GM23338 (cell line): Measurements from ENCODE around the gene GFAP.

ENCODE experiments used
- CREB1 ChIP-seq: fragments of 250-450 bp; sonication (Bioruptor Pico); IDR thresholded peaks from 2 replicates; pipeline ENCODE4 v1.5.0; 2020; ENCODE audit warnings: low read depth, mild to moderate bottlenecking, moderate library complexity
- CTCF ChIP-seq, 2 experiments: fragments of 200-600 bp in 1 of 2; sonication (generic) in 1 of 2; conservative IDR thresholded peaks; 2 replicates each; pipeline versions ENCODE4 v1.5.1 to v1.6.1; 2016 to 2017; ENCODE audit warnings: antibody characterized with exemption in 2 of 2, low read depth in 2 of 2, mild to moderate bottlenecking in 2 of 2, moderate library complexity in 1 of 2
- EZH2 ChIP-seq: fragments of 200-600 bp; sonication (generic); IDR thresholded peaks from one replicate; pipeline ENCODE4 v1.8.0; 2017; ENCODE audit warnings: antibody characterized with exemption, mild to moderate bottlenecking, low read depth; ENCODE audit not compliant: unreplicated experiment
- EZH2phosphoT487 ChIP-seq: fragments of 200-600 bp; sonication (generic); IDR thresholded peaks from one replicate; pipeline ENCODE4 v1.8.1; 2018; ENCODE audit warnings: antibody characterized with exemption; ENCODE audit not compliant: unreplicated experiment
- JUNB ChIP-seq: IDR thresholded peaks from one replicate; pipeline ENCODE4 v1.6.1; 2016; ENCODE audit warnings: antibody characterized with exemption; ENCODE audit not compliant: unreplicated experiment
- NANOG ChIP-seq: IDR thresholded peaks from 2 replicates; pipeline ENCODE4 v1.6.1; 2016; ENCODE audit warnings: antibody characterized with exemption, borderline replicate concordance
- POLR2AphosphoS5 ChIP-seq: IDR thresholded peaks from 2 replicates; pipeline ENCODE4 v1.6.1; 2016; ENCODE audit warnings: antibody characterized with exemption, low read depth
- REST ChIP-seq: IDR thresholded peaks from one replicate; pipeline ENCODE4 v1.6.1; 2018; ENCODE audit warnings: antibody characterized with exemption; ENCODE audit not compliant: unreplicated experiment
- ZNF462 ChIP-seq: fragments of 250-450 bp; sonication (Bioruptor Pico); IDR thresholded peaks from 2 replicates; pipeline ENCODE4 v1.5.0; 2020; ENCODE audit warnings: mild to moderate bottlenecking, moderate library complexity

GRCh38 chr17:44909681-44910144 lies 5.6 kb downstream of the GFAP start:
- TF ChIP-seq CTCF (conservative IDR thresholded peaks at IDR 0.05; ENCODE audit: low read depth in 2 of 2) = no peak
- TF ChIP-seq NANOG = no peak
- no peak for TF ChIP-seq ZNF462 (CRISPR knock-in tag)
- TF ChIP-seq REST = no peak
- TF ChIP-seq CREB1 = no peak
- TF ChIP-seq EZH2 = no peak
- no peak for TF ChIP-seq EZH2phosphoT487
- TF ChIP-seq POLR2AphosphoS5 = no peak
- TF ChIP-seq JUNB = no peak
